Liver (tissue), 3 donors: ENCODE results near the gene SPN.
"Not testable (repeated sequence)": the region's sequence is repeated elsewhere in the genome, so short reads cannot be mapped to it uniquely, and the experiment has no call there.

Source experiments
- ATF3 ChIP-seq: IDR thresholded peaks from 2 replicates; pipeline ENCODE4 v1.6.1; 2016; ENCODE audit warnings: antibody characterized with exemption
- CTCF ChIP-seq: fragments of 150-350 bp; IDR thresholded peaks from 2 replicates; pipeline ENCODE4 v1.5.1; 2017; ENCODE audit warnings: improper control_type of control experiment, low read depth, low read length; ENCODE audit not compliant: missing input control
- GABPA ChIP-seq, 2 donors: IDR thresholded peaks in 1 of 2; conservative IDR thresholded peaks in 1 of 2; 2 replicates each; pipeline ENCODE4 v1.6.1; 2016; ENCODE audit warnings: antibody characterized with exemption in 2 of 2, mild to moderate bottlenecking in 1 of 2, moderate library complexity in 1 of 2
- MAX ChIP-seq: IDR thresholded peaks from 2 replicates; pipeline ENCODE4 v1.6.1; 2016; ENCODE audit warnings: antibody characterized with exemption
- RAD21 ChIP-seq, 2 donors: IDR thresholded peaks; 2 replicates each; pipeline ENCODE4 v1.6.1; 2016; ENCODE audit warnings: antibody characterized with exemption in 2 of 2, mild to moderate bottlenecking in 2 of 2
- REST ChIP-seq: IDR thresholded peaks from 2 replicates; pipeline ENCODE4 v1.6.1; 2016; ENCODE audit warnings: antibody characterized with exemption, mild to moderate bottlenecking
- TAF1 ChIP-seq: conservative IDR thresholded peaks from 2 replicates; pipeline ENCODE4 v1.6.1; 2016; ENCODE audit warnings: antibody characterized with exemption, mild to moderate bottlenecking
- donor health status: healthy.
- donor health status: healthy.

- TF ChIP-seq TAF1; CTCF; ATF3; MAX; RAD21 (IDR thresholded peaks at IDR 0.05); GABPA (IDR thresholded peaks at IDR 0.05 in 1 of 2, conservative IDR thresholded peaks at IDR 0.05 in 1 of 2); REST: not testable (repeated sequence)
These were observed 49.6 kb upstream of the SPN start for GRCh38 chr16:29613307-29614057.
